GM19397 (cell line): ENCODE data around the gene ACP4.
"Not testable (repeated sequence)": the region's sequence is repeated elsewhere in the genome, so short reads cannot be mapped to it uniquely, and the experiment has no call there.

Experiments used
- ATAC-seq: cut with Tn5 transposase; IDR thresholded peaks from one replicate; pipeline ENCODE4 v1.9.1; 2021; ENCODE audit warnings: mild to moderate bottlenecking, moderate library complexity; ENCODE audit not compliant: unreplicated experiment

ACP4 gene

DNA sequence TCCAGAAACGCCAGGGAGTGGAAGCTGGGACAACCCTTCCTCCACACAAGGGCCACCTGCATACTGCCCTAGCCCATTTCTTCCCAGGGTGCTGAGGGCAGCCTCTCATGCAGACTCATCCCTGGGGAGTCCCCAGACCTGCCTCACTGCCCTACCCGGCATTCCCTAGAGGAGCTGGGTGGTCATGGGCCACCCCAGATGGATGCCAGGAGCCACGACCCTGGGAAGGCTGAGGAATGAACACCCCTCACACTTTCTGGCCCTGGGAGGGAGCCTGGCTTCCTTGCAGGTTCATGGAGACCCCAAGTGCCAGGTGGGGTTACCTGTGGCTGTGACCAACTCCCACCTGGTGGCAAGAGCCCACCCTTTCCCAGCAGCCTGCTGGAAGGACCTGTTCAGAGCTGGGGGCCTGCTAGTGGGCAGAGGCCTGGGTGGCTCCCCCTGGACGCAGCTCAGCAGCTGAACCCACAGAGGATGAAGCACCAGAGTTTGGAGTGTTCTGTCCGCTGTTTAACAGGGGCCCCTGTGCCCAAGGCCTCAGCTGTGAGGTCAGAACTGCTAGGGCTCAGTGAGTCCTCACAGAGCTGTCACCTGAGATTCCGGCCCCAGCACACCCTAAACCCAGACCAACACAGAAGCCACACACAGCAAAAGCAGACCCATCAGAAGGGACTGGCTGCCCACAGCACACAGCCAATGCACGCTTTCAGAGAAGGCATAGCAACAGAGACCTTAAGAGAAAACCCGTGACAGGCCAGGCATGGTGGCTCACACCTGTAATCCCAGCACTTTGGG is 6.6 kb downstream of the ACP4 start:
- no peak for ATAC-seq

DNA sequence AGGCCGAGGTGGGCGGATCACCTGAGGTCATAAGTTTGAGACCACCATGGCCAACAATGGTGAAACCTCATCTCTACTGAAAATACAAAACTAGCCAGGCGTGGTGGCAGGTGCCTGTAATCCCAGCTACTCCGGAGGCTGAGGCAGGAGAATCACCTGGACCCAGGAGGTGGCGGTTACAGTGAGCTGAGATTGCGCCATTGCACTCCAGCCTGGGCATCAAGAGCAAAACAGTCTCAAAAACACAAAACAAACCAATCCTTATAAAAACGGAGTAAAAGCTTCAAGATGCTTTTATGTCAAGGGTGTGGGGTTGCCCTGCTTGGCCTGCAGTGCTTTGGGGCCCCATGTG is 7.2 kb downstream of the ACP4 start:
- no peak for ATAC-seq

DNA sequence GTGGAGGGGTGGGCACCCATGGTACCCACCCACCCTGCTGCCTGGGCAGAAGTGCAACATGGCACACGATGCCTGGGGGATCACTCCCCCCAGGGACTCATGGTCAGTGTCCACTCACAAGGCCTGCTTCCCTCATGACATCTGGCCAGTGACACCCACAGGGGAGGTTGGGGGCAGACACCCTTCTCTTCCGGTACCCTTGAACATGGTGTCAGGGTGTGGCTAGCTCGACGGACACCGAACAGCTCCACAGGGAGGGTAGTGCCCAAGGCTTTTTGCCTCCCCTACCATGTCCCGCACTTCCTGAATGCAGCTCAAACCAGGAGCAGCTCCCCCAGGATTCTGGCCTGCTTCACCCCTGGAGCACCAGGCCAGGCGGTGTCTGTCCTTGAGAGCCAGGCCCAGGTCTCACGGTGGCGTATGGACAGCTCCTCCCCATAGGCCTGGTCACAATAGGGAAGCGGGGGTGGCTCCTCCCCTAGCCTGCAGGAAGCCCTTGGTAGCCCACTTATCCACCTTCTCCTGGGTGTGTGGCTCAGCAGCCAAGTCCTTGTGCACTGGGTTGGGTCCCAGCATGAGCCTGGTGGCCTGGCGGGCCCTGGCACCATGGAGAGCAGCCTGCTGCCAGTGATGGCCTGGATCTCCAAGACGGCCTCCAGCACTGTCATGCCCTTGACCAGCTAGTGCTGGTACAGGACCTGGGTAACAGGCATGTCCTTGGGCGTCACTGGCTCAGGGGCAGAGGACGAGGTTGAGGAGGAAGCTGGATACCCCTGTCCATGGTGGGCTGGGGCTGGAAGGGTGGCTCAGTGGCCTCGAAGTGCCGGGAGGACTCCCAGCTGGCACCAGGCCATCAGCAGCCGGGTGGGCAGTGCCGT is 7.8 kb downstream of the ACP4 start:
- no peak for ATAC-seq

DNA sequence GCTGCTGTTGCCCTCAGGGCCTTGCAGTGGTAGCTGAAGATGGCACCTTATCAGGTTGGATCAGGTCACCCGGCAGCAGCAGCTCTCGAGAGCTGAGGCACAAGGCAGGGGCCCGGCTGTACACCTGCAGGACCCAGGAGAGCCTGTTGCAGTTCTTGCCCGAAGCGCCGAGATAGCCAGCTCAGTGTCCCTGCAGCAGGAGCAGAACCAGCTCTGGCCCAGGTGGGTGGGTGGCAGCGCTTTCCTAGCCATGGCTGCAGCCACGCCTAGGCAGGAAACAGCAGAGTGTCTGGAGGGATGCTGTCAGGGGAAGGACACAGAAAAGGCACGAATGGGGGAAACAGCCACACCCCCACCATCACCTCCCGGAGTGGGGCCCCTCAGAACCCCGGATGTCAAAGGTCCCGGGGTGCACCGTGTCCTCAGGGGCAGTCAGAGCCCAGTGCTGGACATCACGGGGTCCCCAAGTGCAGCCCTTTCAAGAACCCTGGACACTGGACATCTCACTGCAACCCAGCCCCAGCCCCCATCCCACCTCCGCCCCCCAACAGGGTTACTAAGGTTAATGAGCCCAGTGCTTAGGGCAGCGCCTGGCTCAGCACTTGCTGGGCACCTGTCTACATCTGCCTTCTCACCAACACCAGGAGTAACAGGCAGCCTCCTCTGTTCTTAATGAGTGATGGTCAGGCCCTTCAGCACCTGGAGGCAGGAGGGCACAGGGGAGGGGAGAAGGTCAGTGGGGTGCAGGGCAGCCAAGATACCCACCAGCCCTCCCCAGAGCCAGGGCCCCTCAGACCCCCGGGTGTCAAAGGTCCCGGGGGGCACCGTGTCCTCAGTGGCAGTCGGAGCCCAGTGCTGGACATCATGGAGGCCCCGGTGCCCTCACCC is 8.7 kb downstream of the ACP4 start:
- ATAC-seq = no peak

DNA sequence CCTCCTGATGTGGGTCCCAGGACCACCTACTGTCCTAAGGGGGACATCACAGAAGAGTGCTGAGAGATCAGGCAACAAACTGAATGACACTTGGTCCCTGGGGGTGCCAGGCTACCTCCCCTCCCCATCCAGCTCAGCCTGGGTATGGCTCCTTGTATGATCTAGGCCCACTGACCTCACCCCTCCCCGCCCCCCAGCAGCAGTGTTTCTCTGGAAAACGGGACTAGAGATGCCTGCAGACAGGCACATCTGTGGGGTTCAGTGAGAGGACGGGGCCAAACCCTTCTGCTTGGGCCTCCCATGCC is 9.3 kb downstream of the ACP4 start:
- ATAC-seq = no peak

GRCh38 chr19:50801107-50801506 is 10.9 kb downstream of the ACP4 start:
- ATAC-seq = no peak

DNA sequence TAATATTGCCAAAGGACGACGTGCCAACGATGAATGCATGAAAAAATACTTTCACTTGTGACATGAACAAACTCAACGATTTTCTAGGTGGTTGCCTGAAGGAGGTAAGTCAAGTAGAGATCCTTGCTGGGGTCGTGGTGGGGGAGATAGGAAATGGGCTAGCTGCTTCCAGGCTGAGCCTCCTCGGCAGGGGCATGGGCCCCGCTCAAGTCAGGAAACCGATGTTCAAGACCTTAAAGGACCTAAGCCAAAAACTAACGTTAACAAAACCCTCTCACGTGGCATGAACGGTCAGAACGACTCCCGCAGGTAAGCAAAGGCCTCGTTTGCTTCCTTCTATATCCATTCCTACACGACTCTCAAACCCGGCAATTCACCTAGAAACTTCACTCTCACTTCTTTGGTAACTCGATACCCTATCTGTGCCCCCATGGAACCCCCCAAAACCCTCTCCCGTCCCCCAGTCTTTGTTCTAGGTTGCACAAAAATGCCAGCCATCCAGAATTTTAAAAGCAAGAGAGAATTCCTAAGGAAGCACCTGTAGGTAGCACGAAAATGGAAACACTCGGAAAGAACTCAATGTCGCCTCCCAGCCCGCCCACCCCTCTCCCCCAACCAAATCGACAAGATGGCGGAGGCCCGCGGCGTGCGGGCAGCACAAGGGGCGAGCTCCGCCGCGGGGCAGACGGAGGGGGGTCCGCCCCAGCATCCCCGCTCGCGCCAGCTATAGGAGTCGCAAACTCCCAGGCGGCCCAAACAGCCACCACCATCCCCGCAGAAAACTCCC is 13.6 kb downstream of the ACP4 start:
- peak; percentile 12 for ATAC-seq

GRCh38 chr19:50804420-50805272 is 14.4 kb downstream of the ACP4 start:
- peak; percentile 92 for ATAC-seq

- no peak for ATAC-seq
Measured at GRCh38 chr19:50808856-50809255, 18.6 kb downstream of the ACP4 start.

- ATAC-seq = not testable (repeated sequence)
Measured at GRCh38 chr19:50811622-50812238, 21.5 kb downstream of the ACP4 start.

DNA sequence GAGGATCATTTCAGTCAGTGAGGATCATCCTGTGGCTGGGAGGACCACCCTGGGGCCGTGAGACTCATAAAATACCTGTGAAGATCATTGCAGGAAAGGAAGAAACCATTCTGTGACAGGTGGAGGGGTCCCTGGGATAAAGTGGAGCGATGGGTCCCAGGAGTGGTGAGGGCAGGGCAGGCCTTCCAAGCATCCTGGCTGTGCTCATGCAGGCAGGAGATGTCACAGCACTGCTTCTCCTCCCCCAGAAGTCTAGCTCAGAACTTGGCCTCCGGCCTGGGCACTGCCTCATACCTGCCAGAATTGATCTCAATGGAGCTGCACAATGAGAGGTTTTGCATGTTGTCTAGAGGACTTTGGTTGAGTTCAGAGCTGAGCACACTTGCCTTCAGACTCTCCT is 22.3 kb downstream of the ACP4 start:
- no peak for ATAC-seq

- no peak for ATAC-seq
Measured at GRCh38 chr19:50814883-50815282, 24.7 kb downstream of the ACP4 start.

GRCh38 chr19:50815439-50815838 is 25.2 kb downstream of the ACP4 start:
- no peak for ATAC-seq

DNA sequence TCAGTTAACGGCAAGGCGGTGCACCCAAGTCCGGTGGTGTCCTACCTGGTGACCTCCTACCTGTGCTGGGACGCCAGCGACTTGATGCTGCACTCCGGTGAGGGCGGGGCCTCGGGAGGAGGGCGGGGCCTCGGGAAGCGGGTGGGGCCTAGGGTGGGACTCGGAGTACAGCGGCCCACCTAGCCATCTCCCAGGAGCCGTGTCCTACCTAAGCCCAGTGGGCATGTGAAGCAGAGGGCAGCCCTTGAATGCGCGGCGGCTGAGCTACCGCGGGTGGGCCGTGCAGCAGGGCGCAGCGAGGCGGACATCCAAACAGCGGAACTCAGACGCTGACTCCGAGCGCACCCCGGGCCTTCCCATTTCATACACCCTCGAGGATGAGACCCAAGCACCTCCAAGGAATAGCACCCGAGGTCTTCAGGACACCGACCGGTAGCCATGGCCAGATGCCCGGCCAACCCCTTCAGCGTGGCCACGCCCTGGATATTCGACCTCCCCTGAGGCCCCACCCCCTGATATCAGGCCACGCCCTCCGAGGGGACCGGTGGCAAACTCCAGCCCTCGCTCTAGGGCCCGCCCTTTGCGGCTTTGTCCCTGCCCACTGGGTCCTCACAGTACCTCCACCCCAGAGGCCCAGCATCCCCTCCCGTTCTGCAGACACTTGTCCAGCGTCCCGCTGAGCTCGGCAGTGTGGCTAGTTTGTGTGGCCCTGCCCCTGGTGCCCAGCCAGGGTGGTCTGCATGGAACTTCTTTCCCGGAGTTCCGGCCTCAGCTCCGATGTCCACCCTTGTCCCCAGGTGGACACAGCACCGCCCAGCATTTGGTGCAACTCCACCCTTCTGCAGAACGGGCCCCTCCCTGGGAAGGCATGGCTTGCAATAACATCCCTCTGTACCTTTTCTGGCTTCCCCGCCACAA is 28.0 kb downstream of the ACP4 start:
- peak; percentile 61 for ATAC-seq

- no peak for ATAC-seq
Measured at GRCh38 chr19:50818859-50819472, 28.8 kb downstream of the ACP4 start.

DNA sequence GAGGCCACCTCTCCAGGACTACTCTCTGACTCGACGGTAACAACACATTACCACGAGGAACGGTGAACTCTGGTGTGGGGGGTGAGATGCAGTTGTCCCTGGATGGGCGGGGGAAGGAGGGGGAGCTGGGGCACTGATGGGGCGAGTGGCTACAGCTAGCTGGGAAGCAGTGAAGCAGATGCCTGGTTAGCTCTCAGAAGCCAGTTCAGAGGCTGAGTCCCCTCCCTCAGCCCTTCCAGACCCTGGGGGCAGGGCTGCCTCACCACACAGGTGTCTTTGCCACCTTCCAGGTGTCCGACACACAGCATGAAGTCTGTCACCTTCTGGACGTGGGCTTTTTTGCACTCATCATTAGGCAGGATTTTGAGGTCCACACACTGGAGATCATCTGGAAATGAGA is 29.4 kb downstream of the ACP4 start:
- ATAC-seq = no peak

- no peak for ATAC-seq
Measured at GRCh38 chr19:50820086-50820485, 29.9 kb downstream of the ACP4 start.
